HG03139 (cell line): Measurements from ENCODE around the gene INO80D.
"Not testable (repeated sequence)": the region's sequence is repeated elsewhere in the genome, so short reads cannot be mapped to it uniquely, and the experiment has no call there.

ENCODE experiments used
- ATAC-seq: cut with Tn5 transposase; IDR thresholded peaks from one replicate; pipeline ENCODE4 v1.9.1; 2021; ENCODE audit not compliant: unreplicated experiment

INO80D gene

DNA sequence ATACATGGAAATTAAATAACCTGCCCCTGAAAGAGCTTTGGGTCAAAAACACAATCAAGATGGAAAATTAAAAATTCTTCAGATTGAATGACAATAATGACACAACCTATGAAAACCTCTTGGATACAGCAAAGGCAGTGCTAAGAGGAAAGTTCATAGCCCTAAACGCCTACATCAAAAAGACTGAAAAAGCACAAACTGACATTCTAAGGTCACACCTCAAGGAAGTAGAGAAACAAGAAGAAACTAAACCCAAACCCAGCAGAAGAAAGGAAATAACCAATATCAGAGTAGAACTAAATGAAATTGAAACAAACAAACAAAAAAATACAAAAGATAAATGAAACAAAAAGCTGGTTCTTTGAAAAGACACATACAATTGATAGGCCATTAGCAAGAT lies 52.5 kb downstream of the INO80D start:
- ATAC-seq = not testable (repeated sequence)

- no peak for ATAC-seq
These were observed 53.9 kb downstream of the INO80D start for GRCh38 chr2:206031950-206032567.

DNA sequence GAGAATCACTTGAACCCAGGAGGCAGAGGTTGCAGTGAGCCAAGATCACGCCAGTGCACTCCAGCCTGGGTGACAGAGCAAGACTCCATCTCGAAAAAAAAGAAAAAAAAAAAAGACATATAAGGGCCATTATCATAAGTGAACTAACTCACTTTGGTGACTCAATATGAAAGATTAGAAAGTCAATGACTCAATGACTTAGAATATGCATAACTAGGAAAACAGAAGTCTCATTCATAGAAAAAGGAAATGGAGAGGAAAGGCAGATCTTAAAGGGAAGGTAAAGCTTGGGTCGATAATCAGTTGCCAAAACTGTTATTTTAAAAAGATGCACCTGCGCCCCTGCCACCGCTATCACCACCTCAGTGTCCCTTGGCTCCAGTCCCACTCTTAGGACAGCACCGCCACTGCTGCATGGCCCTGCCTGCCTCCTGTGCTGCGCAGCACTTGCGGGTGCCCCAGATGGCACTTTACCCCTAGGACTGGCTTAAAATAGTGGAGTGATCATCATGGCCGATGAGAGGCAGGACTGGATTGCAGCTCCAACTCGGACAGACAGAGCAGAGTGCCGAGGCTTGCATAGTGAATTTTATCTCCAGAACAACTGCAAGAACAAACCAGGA lies 54.7 kb downstream of the INO80D start:
- ATAC-seq = no peak

- no peak for ATAC-seq
These were observed 57.9 kb downstream of the INO80D start for GRCh38 chr2:206028101-206028500.

DNA sequence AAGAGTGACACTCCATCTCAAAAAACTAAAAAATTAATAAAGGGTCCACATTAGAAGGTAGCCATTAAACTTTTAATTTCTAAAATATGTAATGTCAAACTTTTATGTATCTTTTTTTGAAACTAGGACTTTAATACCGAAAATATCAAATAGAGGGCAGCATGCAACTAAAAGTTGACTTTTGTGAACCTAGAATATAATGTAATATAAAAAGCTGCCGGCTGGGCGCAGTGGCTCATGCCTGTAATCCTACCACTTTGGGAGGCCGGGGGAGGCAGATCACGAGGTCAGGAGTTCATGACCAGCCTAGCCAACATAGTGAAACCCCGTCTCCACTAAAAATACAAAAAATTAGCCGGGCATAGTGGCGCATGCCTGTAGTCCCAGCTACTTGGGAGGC lies 62.8 kb downstream of the INO80D start:
- no peak for ATAC-seq

GRCh38 chr2:206020171-206020570 lies 65.8 kb downstream of the INO80D start:
- ATAC-seq = no peak

GRCh38 chr2:206015746-206016145 lies 70.2 kb downstream of the INO80D start:
- ATAC-seq = not testable (repeated sequence)

- ATAC-seq = no peak
These were observed 74.2 kb downstream of the INO80D start for GRCh38 chr2:206011795-206012194.

GRCh38 chr2:206011018-206011614 lies 74.9 kb downstream of the INO80D start:
- no peak for ATAC-seq

DNA sequence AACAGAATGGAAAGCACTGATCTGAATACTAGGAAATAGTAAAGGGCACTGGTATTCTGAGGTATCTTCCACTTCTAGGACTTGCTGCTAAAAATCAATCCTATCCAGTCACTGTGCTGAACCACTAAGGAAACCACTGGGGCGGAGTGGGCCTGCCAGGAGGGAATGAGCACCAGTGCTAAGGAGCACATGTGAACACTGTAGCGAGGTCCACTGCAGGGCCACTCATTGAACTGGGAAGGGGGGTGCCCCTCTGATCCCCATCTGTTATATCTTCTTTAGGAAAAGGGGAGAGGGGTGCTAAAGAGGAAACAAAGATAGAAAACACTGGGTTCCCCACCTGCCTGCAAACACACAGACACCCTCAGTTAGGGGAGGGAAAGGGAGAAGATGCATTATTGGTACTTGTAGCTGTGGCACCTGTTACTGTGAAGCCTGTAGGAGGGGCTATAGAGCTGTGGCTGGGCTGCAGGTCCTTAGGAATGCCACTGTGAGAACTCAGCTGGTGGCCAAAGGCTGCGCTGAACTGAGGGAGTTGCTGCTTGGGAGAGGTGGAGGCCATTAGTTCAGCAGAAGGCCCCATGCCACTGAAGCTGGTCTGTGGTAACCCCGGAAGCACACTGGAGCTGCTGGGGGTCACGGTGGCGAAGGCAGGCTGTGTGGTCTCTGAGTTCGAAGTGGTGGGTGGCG lies 81.8 kb downstream of the INO80D start:
- ATAC-seq = no peak

DNA sequence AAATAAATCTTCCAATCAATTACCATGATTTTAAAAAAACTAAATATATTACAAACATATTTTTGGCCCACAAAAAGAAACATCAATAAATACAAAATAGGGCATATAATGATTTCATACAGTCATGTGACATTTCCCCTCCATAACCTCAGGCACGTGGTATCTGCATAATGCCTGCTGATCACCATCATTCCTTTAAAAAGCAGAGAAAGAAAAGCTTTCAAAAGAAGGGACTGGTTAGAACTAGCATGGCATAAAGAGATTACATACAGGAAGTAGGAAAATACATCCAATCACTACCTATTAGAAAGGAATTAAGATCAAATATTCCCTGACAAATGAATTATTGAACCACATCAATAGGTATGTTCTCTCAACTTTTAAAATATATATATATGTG lies 83.5 kb downstream of the INO80D start:
- no peak for ATAC-seq

DNA sequence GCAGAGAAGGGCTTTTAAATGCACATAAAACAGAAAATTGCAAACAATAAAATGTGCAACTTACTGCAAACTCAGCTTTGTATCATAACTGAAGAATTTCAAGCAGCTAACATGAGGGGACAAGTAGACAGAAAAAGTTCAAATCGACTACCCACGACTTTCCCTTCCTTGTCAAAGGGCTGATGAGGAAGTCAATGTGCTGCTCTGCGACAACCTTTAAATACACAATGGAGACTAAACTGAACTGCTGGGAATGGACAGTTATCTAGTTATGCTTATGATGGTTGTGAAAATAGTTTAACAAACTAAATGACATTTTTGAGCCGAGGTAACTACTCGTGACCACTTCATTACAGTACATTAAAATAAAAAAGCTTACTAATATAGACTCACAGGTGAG lies 84.1 kb downstream of the INO80D start:
- ATAC-seq = no peak

- no peak for ATAC-seq
These were observed 85.2 kb downstream of the INO80D start for GRCh38 chr2:206000776-206001175.

DNA sequence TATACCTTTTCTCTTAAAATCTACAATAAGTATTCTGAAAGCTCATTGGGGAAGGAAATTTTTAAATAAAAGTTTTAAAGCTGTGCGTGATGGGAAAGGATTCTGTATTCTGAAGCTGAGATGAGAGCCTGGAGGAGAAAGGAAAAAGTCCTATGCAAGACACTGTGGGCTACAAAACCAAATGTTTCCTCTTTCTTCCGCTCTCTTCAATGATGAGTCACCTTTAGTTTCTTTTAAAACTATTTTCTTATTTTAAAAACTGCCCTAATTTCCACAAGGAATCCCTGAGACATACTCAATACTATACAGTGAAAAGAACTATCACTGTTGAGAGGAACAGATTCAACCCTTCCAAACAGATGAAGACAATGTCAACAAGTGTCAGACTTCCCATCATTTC lies 87.4 kb downstream of the INO80D start:
- ATAC-seq = no peak

GRCh38 chr2:205996161-205996560 lies 89.8 kb downstream of the INO80D start:
- ATAC-seq = no peak

- ATAC-seq = no peak
These were observed 90.7 kb downstream of the INO80D start for GRCh38 chr2:205995260-205995659.

DNA sequence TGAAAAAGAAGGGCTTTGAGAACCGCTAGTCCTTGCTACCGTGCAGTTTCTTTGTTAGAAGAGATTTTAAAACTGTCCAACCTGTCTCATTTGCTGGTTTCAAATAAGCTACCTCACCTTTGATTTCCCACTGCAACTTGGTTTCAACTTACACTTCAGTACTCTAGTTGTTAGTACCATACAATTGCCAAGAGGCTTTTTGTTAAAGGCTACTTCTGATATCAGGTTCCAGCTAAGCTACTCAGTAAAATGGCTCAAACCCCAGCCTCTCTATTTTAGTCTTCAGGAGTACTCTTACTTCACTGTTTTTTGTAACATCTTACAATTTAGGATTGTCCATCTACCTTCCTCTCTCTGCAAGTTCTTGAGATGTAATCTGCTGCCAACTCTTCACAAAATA lies 91.6 kb downstream of the INO80D start:
- no peak for ATAC-seq

DNA sequence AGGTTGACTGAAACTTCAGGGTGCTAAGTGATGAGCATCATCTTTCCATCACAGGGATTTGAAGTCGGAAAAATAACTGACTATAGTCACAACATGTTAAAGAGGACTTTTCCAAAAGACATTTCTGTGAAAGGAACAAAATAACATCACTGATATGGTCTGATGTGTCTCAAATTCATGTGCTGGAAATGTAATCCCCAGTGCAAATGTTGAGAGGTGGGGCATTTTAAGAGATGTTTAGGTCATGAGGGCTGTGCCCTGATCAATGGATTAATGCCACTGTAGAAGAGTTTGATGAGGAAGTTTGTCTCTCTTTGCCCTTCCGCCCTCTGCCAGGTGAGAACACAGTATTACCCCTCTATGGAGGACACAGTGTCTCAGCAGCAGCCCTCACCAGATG lies 95.9 kb downstream of the INO80D start:
- ATAC-seq = no peak

- ATAC-seq = no peak
These were observed 96.5 kb downstream of the INO80D start for GRCh38 chr2:205989271-205990071.

- ATAC-seq = not testable (repeated sequence)
These were observed 97.3 kb downstream of the INO80D start for GRCh38 chr2:205988681-205989080.

GRCh38 chr2:205988274-205988673 lies 97.7 kb downstream of the INO80D start:
- ATAC-seq = no peak
